Activated CD8-positive, alpha-beta memory T cell treated with anti-CD3 and anti-CD28 coated beads, Interleukin-2, amount 50 U/mL, for 24 hours (primary cell): Measurements from ENCODE around the gene EEF1AKMT1.
"Not testable (repeated sequence)": the region's sequence is repeated elsewhere in the genome, so short reads cannot be mapped to it uniquely, and the experiment has no call there.

ENCODE experiments used
- DNase-seq: peaks from one replicate; pipeline ENCODE4 v3.0.0-alpha.2; 2020; ENCODE audit errors: extremely low read depth

The EEF1AKMT1 gene

DNA sequence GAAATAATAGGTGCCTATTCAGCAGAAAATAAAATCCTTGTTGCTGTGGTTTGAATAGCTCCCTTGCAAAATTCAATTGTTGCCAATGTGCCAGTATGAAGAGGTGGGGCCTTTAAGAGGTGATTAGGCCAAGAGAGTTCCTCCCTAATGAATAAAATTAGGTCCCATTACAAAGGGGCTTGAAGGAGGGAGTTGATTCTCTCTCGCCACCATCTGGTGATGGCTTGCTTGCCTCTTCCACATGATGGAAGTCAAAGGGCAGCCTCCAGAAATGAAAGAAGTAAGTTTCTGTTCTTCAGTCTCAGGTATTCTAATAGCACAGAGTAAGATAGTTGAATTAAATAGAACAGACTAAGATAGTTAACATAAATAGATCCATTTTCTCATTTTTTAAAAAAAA, 3.0 kb upstream of the EEF1AKMT1 start:
- no peak for DNase-seq

DNA sequence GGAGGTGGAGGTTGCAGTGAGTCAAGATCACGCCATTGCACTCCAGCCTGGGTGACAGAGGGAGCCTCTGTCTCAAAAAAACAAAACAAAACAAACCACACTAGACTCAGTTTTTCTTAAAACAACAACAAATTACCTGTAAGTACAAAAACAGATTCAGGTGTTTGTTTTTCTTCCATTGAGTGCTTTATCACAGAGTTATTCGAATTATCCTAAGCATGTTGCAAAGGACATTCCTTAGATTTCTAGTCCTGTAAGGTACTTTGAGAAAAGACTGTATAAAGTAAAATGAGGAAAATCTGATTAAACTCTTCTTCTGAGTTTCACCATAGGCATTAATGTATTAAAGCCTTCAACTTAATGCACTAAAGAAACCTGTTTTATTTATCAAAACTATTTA, 2.2 kb upstream of the EEF1AKMT1 start:
- DNase-seq, result no peak

DNA sequence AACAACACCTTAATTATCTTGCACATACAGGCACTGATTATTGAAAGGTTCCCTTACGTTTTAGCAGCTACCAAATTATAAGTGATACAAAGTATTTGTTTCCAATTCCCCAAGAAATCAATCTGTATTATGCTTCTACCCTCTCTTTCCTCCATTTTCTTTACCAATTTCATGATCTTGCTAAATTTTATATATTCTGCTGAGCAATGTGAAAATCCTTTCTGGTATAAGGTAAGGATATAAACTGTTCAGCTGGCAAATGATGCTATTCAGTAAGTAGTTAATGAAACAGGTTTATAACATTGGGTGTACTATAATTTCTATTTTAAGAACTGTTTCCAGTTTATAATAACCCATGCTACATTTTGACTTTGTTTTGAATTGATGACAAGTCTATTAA, 985 bp upstream of the EEF1AKMT1 start:
- DNase-seq, result no peak

DNA sequence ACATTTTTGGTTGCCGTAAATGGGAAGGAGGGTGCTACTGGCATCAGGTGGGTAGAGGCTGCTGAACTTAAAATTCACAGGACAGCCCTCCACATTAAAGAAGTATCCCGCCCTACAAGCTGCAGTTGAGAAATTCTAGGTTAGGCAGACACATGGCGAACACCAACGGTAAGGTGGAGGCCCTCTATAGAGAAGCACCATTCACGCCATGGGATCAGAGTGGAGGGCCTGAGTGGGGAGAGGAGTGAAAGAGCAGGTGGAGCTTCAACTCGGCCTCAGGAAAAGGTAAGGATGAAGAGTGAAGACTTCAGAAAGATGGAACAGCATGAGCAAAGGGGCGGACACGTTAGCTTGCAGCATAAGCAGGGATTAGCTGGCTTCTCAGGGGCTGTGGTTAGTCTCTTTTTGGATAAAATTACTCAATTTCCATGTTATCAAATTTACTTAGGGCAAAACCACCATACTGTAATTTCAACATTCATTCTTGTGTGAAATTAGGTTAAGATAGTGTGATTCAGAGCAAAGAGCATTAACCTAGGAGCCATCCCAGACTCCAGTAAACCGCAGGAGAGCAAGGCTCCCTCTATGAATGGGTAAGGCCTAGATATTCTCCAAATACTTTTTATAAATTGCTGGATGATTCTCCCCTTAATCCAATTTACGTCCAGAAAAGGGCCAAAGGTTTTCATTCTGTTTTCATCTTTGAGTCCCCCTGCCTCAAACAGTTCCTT, 1.2 kb downstream of the EEF1AKMT1 start:
- DNase-seq, result no peak

DNA sequence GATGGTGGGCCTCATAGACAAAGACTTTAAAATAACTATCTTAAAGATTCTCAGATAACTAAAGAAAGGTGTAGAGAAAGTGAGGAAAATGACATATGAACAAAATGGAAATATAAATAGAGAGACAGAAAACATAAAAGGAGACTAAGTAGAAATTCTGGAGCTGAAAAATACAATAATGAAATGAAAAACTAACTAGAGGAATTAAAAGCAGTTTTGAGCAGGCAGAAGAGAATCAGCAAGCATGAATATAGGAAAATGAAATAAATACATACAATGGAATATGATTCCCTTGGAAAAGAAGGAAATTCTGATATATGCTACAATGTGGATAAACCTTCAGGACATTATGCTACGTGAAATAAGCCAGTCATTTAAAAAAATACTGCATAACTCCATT, 3.9 kb downstream of the EEF1AKMT1 start:
- no peak for DNase-seq

DNA sequence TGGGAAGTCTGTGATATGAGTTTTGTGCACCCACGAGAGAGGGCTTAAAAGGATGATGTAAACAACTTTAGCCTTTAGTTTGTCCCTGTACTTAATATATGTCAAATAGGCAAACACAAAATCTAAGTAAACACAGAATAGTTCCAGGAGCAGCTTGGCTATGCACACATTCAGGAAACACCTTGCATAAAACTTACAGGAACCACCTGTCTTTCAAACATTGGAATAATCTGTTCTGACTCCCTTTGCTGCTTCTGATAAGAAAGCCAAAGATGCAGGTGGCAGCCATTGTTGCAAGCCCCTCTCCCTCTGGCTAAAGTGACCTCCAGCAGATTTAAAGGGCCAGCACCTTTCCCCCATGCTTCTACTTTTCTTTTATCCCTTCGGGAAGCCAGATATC, 4.7 kb downstream of the EEF1AKMT1 start:
- DNase-seq, result no peak

DNA sequence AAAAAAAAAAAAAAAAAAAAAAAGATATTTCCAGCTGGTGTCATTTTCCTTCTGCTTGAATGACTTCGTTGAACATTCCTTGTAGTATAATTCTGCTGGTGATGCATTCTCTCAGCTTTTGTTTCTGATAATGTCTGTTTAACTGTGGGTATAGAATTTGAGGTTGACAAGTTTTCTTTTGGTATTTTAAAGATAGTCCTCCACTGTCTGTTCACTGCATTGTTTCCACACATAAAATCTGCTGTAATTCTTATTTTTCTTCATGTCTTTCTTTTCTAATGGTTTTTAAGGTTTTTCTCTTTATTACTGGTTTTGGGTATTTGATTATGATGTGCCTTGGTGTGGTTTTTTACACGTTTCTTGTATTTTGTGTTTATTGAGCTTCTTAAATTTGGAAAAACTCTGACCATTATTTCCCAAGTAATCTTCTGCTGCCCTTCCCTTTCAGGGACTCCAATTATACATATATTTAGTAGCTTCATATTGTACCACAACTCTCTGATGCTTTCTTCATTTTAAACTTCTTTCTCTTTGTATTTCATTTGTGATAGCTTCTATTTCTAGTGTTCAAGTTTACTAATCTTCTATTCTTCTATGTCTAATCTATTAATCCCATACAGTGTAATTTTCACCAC, 6.3 kb downstream of the EEF1AKMT1 start:
- no peak for DNase-seq

DNA sequence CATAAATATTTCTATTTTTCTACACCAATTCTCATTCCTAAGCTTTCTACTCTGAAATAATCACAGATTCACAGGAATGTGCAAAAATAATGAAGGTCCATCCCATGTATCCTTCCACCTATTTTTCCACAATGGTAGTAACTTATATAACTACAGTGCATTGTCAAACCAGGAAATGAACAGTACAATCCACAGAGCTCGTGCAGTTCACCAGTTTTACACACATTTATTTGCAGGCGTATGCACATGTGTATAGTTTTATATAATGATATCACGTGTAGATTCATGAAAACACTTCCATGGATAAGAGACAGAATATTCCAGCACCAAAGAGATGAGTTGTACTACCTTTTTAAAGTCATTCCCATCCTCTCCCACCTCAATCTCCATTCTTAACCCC, 12.9 kb downstream of the EEF1AKMT1 start:
- DNase-seq, result no peak

DNA sequence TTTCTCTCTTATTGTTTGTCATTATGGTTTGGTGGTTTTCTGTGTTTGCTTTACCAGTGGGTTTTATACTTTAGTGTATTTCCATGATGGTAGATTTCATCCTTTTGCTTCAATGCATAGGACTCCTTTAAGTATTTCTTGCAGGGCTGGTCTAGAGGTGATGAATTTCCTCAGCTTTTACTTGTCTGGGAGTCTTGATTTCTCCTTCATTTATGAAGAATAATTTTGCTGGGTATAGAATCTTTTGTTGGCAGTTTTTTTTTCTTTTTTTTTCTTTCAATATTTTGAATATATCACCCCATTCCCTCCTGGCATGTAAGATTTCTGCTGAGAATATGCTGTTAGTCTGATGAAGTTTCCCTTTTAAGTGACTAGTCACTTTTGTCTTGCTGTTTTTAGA, 19.8 kb downstream of the EEF1AKMT1 start:
- DNase-seq, result no peak

DNA sequence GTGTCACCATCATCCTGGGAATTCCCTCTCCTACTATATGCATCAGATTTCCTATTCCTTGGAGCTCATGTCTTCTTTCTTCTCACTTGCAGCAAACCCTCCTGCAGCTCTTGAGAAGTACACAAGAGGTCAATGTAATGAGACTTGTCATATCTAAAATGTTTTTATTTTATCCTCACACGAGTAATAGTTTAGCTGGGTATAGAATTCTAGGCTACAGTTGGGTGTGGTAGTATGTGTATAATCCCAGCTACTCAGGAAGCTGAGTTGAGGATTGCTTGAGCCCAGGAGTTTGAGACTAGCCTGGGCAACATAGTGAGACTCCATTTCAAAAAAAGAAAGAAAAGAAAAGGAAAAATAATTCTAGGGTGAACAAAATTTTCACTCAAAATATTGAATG, 24.4 kb downstream of the EEF1AKMT1 start:
- DNase-seq, result no peak

DNA sequence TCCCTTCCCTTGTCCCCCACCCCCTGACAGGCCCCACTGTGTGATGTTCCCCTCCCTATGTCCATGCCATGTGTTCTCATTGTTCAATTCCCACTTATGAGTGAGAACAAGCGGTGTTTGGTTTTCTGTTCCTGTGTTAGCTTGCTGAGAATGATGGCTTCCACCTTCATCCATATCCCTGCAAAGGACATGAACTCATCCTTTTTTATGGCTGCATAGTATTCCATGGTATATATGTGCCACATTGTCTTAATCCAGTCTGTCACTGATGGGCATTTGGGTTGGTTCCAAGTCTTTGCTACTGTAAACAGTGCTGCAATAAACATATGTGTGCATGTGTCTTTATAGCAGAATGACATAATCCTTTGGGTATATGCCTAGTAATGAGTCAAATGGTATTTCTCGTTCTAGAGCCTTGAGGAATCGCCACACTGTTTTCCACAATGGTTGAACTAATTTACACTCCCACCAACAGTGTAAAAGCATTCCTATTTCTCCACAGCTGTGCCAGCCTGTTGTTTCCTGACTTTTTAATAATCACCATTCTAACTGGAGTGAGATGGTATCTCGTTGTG, 29.8 kb downstream of the EEF1AKMT1 start:
- DNase-seq, result not testable (repeated sequence)

DNA sequence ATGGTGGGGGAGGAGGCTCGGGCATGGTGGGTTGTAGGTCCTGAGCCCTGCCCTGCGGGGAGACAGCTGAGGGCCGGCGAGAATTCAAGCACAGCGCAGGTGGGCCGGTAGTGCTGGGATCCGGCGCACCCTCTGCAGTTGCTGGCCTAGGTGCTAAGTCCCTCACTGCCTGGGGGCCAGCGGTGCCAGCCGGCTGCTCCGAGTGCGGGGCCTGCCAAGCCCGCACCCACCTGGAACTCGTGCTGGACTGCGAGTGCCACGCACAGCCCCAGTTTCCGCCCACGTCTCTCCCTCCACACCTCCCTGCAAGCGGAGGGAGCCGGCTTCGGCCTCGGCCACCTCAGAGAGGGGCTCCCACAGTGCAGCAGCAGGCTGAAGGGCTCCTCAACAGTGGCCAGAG, 33.7 kb downstream of the EEF1AKMT1 start:
- DNase-seq, result no peak

DNA sequence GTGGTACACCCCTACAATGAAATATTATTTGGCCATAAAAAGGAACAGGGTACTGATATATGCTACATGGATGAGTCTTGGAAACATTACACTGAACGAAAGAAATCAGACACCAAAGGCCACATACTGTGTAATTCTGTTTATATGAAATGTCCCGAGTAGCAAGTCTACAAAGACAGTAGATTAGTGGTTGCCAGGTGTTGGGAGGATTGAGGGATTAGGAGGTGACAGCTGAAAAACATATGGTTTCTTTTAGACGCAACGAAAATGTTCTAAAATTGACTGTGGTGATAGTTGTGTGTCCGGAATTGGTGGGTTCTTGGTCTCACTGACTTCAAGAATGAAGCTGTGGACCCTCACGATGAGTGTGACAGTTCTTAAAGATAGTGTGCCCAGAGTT, 35.1 kb downstream of the EEF1AKMT1 start:
- DNase-seq, result no peak

DNA sequence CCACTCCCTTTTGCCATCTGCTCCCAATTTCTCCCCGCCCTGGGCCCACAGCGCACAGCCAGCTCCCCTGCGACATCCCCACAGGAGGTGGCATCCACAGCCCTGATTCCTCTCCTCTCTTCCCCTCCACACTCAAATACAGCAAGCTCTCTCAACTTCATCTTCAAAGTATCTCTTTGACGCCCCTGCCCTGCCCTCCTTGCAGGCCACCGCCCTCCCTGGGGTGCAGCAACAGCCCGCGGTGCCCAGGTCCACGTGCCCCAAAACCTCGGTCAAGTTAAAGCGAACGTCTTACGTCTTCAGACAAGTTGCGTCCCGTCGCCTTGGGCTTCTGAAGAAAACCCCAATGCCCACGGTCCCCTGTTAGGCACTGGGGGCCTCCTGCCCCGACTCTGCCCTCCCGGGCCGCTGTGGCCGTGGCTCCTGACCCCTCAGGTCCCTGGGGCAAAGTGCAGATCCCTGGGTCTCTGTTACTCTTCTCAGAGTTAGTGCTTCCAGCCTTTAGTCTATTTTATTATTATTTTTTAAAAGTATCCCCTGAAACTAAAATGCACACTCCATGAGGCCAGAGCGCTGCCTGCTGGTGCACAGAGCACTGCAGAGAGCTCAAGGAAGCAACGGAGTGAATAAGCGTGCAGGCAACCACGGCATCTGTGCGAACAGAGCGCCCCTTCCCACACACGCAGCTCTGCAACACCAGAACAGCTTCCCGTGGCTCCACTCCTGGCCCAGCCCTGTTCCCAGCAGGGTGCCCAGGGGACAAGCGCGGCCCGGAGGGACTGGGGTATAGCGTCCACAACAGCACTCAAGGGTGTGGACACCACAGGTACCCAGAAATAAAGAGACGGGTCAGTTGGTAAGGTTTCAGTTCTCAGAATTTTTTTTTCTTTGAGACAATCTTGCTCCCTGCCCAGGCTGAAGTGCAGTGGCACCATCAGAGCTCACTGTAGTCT, 43.9 kb downstream of the EEF1AKMT1 start:
- no peak for DNase-seq

DNA sequence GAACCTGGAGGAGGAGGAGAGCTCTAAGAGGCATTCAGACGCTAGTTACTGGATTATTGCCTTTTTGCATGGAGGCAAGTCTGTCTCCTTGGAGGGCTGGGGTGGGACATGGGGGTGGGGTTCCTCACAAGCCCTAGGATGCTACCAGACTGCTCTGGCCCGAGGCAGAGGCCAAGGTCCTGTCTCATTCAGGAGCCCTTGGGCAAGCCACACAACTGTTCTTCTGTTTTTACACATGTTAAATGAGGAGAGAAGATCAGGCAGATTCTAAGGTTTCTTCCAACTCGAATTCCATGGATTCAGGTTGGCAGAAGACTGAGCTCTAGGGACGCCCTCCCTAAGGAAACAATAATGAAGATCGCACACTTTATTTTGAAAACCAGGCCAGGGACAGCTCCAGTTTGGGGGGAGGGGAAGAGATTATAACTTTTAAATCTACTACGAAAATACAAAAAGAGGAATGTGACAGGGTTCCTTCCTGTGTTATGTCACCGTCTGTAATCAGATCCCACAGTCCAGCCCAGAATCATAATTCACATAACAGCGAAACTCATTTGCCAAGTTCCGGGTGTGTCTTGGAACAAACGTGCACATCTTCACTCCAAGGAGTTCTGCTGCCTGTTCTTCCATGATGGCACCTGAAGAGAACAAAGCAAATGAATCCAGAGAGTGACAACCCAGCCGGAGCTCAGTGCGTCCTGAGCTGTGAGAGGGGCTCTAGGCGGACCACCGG, 45.0 kb downstream of the EEF1AKMT1 start:
- no peak for DNase-seq

DNA sequence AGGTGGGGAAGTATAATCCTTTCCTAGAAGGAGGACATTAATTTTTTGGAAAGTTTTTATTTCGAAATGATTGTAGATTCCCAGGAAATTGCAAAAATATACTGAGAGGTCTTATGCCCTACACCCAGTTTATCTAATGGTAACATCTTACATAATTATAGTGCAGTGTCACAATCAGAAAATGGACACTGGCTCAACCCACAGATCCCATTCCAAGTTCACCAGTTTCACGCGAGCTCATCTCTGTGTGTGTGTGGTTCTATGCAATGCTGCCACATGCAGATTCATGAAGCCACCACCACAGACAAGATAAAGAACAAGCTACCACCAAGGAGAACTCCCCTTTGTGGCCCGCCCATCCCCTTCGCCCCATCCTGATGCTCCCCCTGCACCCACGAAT, 45.9 kb downstream of the EEF1AKMT1 start:
- DNase-seq, result no peak

DNA sequence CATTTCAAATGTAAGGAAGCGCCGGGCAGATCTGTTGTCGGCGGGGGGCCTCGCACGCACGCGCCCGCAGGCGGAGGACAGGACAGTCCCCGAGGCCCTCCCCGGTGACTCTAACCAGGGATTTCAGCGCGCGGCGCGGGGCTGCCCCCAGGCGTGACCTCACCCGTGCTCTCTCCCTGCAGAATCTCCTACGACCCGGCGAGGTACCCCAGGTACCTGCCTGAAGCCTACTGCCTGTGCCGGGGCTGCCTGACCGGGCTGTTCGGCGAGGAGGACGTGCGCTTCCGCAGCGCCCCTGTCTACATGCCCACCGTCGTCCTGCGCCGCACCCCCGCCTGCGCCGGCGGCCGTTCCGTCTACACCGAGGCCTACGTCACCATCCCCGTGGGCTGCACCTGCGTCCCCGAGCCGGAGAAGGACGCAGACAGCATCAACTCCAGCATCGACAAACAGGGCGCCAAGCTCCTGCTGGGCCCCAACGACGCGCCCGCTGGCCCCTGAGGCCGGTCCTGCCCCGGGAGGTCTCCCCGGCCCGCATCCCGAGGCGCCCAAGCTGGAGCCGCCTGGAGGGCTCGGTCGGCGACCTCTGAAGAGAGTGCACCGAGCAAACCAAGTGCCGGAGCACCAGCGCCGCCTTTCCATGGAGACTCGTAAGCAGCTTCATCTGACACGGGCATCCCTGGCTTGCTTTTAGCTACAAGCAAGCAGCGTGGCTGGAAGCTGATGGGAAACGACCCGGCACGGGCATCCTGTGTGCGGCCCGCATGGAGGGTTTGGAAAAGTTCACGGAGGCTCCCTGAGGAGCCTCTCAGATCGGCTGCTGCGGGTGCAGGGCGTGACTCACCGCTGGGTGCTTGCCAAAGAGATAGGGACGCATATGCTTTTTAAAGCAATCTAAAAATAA, 52.1 kb downstream of the EEF1AKMT1 start:
- DNase-seq, result no peak

DNA sequence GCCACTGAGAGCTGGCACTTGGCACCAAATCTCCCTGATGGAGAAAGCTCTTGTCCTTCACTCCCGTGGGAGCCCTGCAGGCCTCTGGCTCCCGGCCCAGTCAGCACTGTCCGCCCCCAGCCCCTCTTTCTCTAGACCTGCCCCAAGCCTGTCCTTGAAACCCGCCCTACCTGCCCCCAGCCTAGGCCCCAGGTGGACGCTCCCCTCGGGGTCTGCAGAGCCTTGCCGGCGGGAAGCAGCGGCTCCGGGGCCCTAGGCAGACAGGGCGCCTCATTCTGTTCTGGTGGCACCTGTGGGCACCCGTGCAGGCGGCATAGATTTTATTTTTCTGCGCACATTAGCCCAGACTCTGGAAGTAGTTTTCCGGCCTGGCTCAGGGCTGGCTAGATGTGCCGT, 52.7 kb downstream of the EEF1AKMT1 start:
- DNase-seq, result no peak

DNA sequence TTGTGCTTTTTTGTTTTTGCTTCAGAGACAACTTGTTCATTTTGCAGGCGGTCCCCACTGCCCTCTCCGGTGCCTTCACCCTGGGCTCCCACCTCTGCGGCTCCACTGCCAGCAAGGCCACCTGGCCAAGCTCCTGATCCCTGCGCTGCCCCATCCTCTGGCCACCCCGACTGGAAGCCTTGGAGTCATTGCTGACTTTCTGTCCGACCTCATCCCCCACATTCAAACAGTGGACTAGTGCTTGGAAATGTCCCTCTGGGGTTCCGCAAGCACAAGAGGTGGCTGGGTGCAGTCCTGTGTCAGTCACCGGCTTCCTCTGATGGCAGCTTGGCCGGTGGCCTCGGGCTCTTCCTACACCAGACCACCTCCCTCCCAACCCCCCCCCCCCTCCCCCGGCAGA, 53.3 kb downstream of the EEF1AKMT1 start:
- no peak for DNase-seq

DNA sequence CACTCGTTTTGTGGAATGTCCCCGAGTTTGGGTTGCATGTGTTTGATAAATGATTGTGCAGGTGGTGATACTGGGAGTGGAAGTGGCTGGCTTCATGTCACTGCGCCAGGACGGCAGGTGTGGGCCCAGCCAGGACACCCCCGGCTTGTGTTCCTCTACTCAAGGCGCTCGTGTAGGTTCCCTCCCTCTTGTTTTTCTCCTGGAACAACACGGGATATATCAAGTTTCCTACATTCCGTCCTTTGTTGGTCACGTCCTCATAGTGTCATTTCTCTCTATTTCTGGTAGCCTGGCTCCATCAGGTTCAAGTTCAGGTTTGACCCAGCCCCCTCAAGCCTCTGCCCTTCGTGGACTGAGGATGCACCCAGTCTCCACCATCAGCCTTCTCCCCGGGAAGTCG, 54.0 kb downstream of the EEF1AKMT1 start:
- DNase-seq, result no peak
